HepG2 (cell line): Measurements from ENCODE around the gene A3GALT2. TPM values are rescaled to one million over a fixed set of nuclear protein-coding genes. Genes with fewer than 3 reads are reported as not detected.
A peak's percentile ranks its signal among the peaks of the same experiment; 100 is the strongest.

Experiments
- ATF5 ChIP-seq: sonication (generic); formaldehyde crosslinking; IDR thresholded peaks from 2 replicates; pipeline ENCODE4 v1.4.0; 2020; ENCODE audit warnings: mild to moderate bottlenecking, low read depth, missing genetic modification reagents
- CCDC6 ChIP-seq: sonication (generic); formaldehyde crosslinking; IDR thresholded peaks from 2 replicates; pipeline ENCODE4 v1.8.1; 2022; ENCODE audit warnings: mild to moderate bottlenecking, missing genetic modification reagents, moderate library complexity
- HIC2 ChIP-seq: sonication (generic); formaldehyde crosslinking; IDR thresholded peaks from 2 replicates; pipeline ENCODE4 v1.9.0; 2022; ENCODE audit warnings: low read depth, missing genetic modification reagents
- HNF1B ChIP-seq: sonication (generic); formaldehyde crosslinking; IDR thresholded peaks from 2 replicates; pipeline ENCODE4 v1.5.1; 2020; ENCODE audit warnings: mild to moderate bottlenecking, moderate library complexity, missing genetic modification reagents
- MAZ ChIP-seq, 2 experiments: sonication (generic) in 1 of 2; formaldehyde crosslinking in 1 of 2; IDR thresholded peaks; 2 replicates each; pipeline versions ENCODE4 v1.5.0 to v1.6.1; 2012 to 2020; ENCODE audit warnings: low read depth in 2 of 2, mild to moderate bottlenecking in 2 of 2, borderline replicate concordance in 1 of 2, improper control_type of control experiment in 1 of 2, low read length in 1 of 2, missing genetic modification reagents in 1 of 2, moderate library complexity in 1 of 2
- MED8 ChIP-seq: sonication (generic); formaldehyde crosslinking; IDR thresholded peaks from 2 replicates; pipeline ENCODE4 v1.8.1; 2023; ENCODE audit warnings: mild to moderate bottlenecking, missing genetic modification reagents; ENCODE audit not compliant: insufficient replicate concordance
- NCOR1 ChIP-seq: fragments of 200-600 bp; sonication (generic); IDR thresholded peaks from 2 replicates; pipeline ENCODE4 v1.7.0; 2017; ENCODE audit warnings: antibody characterized with exemption, low read length, borderline replicate concordance
- SOX6 ChIP-seq, 2 experiments: fragments of 450-650 bp in 1 of 2; sonication (generic) in 1 of 2; formaldehyde crosslinking in 1 of 2; IDR thresholded peaks; 2 replicates each; pipeline versions ENCODE4 v1.4.0 to v1.6.1; 2017 to 2020; ENCODE audit warnings: antibody characterized with exemption in 1 of 2, mild to moderate bottlenecking in 1 of 2, missing genetic modification reagents in 1 of 2
- WIZ ChIP-seq: sonication (generic); formaldehyde crosslinking; IDR thresholded peaks from 2 replicates; pipeline ENCODE4 v1.5.1; 2020; ENCODE audit warnings: mild to moderate bottlenecking, missing genetic modification reagents
- YY1 ChIP-seq: IDR thresholded peaks from 2 replicates; pipeline ENCODE4 v1.6.1; 2011; ENCODE audit warnings: low read length, low read depth, moderate library complexity, mild to moderate bottlenecking; ENCODE audit not compliant: insufficient read depth, insufficient replicate concordance
- ZFX ChIP-seq: sonication (generic); formaldehyde crosslinking; IDR thresholded peaks from 2 replicates; pipeline ENCODE4 v1.4.0; 2020; ENCODE audit warnings: mild to moderate bottlenecking, low read depth, missing genetic modification reagents, moderate library complexity
- ZFYVE20 ChIP-seq: sonication (generic); formaldehyde crosslinking; IDR thresholded peaks from 2 replicates; pipeline ENCODE4 v1.8.0; 2023; ENCODE audit warnings: low read depth, mild to moderate bottlenecking, moderate library complexity, missing genetic modification reagents, borderline replicate concordance
- ZNF362 ChIP-seq: sonication (generic); formaldehyde crosslinking; IDR thresholded peaks from 2 replicates; pipeline ENCODE4 v1.4.0; 2020; ENCODE audit warnings: missing genetic modification reagents, mild to moderate bottlenecking, borderline replicate concordance
- ZNF773 ChIP-seq: sonication (generic); formaldehyde crosslinking; IDR thresholded peaks from 2 replicates; pipeline ENCODE4 v1.4.0; 2020; ENCODE audit warnings: missing genetic modification reagents, borderline replicate concordance
- polyA plus RNA-seq, 8 experiments: library from polyadenylated mRNA; depleted of rRNA in 3 of 8; stranded (reverse) in 7 of 8; unstranded in 1 of 8; fragments of >200 nt; fragmentation: Illumina TruSeq in 4 of 8; extraction: Trizol in 4 of 8; gene quantifications; 2 replicates each; pipeline versions ENCODE4 v1.2.1 to v1.2.3, GENCODE V29; 2011 to 2016; ENCODE audit warnings: low read depth in 4 of 8, missing spikeins in 1 of 8, mixed read lengths in 1 of 8; ENCODE audit not compliant: insufficient read depth in 1 of 8
- total RNA-seq, 5 experiments: library from RNA; depleted of rRNA; stranded (reverse); fragments of >200 nt; fragmentation: Illumina TruSeq; extraction: Trizol; gene quantifications; 2 replicates each; pipeline ENCODE4 v1.2.3, GENCODE V29; 2016; ENCODE audit warnings: low read depth in 1 of 5

Gene A3GALT2
- total and polyA plus RNA-seq, 2 of the 13 experiments (the other 11 are each of a cell fraction or from before 2014, with no cell fraction given) = not detected

- TF ChIP-seq NCOR1 = no peak
- no peak for TF ChIP-seq HNF1B
- TF ChIP-seq ZNF773 (CRISPR knock-in tag) = no peak
- no peak for TF ChIP-seq SOX6 (IDR thresholded peaks at IDR 0.05)
- TF ChIP-seq SOX6 (CRISPR knock-in tag; IDR thresholded peaks at IDR 0.05) = no peak
- TF ChIP-seq CCDC6 (CRISPR knock-in tag) = no peak
- TF ChIP-seq WIZ (CRISPR knock-in tag) = no peak
- TF ChIP-seq ZFYVE20 (CRISPR knock-in tag) = no peak
- no peak for TF ChIP-seq HIC2 (CRISPR knock-in tag)
- no peak for TF ChIP-seq ATF5
- TF ChIP-seq MED8 (CRISPR knock-in tag) = no peak
- TF ChIP-seq ZFX (CRISPR knock-in tag) = 0 out of 2 replicates have a peak, but pooled peaks have one; percentile 22
- peak; percentile 52 for TF ChIP-seq YY1
- no peak for TF ChIP-seq ZNF362 (CRISPR knock-in tag)
- peak; percentile 36; the same call in 1 of the 2 replicates for TF ChIP-seq MAZ (IDR thresholded peaks at IDR 0.05; ENCODE audit: borderline replicate concordance, low read depth, low read length)
- no peak for TF ChIP-seq MAZ (CRISPR knock-in tag; IDR thresholded peaks at IDR 0.05; ENCODE audit: low read depth)
- TF ChIP-seq, all 625 proteins: peak for 22
These were observed 22.1 kb downstream of the A3GALT2 start (continued) for GRCh38 chr1:33298623-33299277.
